DND-41 (cell line): ENCODE measurements around the gene FER1L5.
"Not testable (repeated sequence)": the region's sequence is repeated elsewhere in the genome, so short reads cannot be mapped to it uniquely, and the experiment has no call there.

Experiments
- ATAC-seq: fragments of 200-7000 bp; cut with Tn5 transposase; 3 replicates; pipeline ENCODE4 v1.9.1; 2021; ENCODE audit warnings: low read depth; ENCODE audit not compliant: insufficient read depth
- DNase-seq: peaks from one replicate; pipeline ENCODE4 v3.0.0-alpha.2; 2020
- H2AFZ ChIP-seq: 2 replicates; pipeline ENCODE4 v1.6.0; 2012; ENCODE audit warnings: low read depth, low read length
- H3K27ac ChIP-seq: 2 replicates; pipeline ENCODE4 v1.5.1; 2012; ENCODE audit warnings: low read length, inconsistent platforms
- H3K27me3 ChIP-seq: fragments of 200-600 bp; sonication (generic); 2 replicates; pipeline ENCODE4 v1.6.0; 2012; ENCODE audit warnings: low read length, mild to moderate bottlenecking, inconsistent platforms; ENCODE audit not compliant: insufficient read depth, poor library complexity
- H3K36me3 ChIP-seq: 2 replicates; pipeline ENCODE4 v1.5.1; 2012; ENCODE audit warnings: low read length, inconsistent platforms; ENCODE audit not compliant: insufficient read depth
- H3K4me1 ChIP-seq: 2 replicates; pipeline ENCODE4 v1.5.1; 2012; ENCODE audit warnings: mild to moderate bottlenecking, low read length; ENCODE audit not compliant: insufficient read depth
- H3K4me2 ChIP-seq: 2 replicates; pipeline ENCODE4 v1.6.0; 2012; ENCODE audit warnings: mild to moderate bottlenecking, moderate library complexity, low read length, inconsistent platforms; ENCODE audit not compliant: insufficient read depth
- H3K4me3 ChIP-seq, 2 experiments: fragments of 200-600 bp in 1 of 2; shearing (Covaris generic) in 1 of 2; 2 replicates each; pipeline ENCODE4 v1.5.1; 2012 to 2016; ENCODE audit warnings: inconsistent platforms in 2 of 2, low read length in 2 of 2, mild to moderate bottlenecking in 2 of 2, low read depth in 1 of 2, moderate library complexity in 1 of 2
- H3K79me2 ChIP-seq: 2 replicates; pipeline ENCODE4 v1.6.0; 2012; ENCODE audit warnings: low read length, inconsistent platforms; ENCODE audit not compliant: insufficient read depth
- H3K9ac ChIP-seq: 2 replicates; pipeline ENCODE4 v1.6.0; 2012; ENCODE audit warnings: low read depth, mild to moderate bottlenecking, inconsistent platforms, low read length, moderate library complexity
- H3K9me3 ChIP-seq: 2 replicates; pipeline ENCODE4 v1.5.1; 2012; ENCODE audit warnings: low read length, moderate library complexity, mild to moderate bottlenecking, inconsistent platforms; ENCODE audit not compliant: insufficient read depth, severe bottlenecking
- H4K20me1 ChIP-seq: 2 replicates; pipeline ENCODE4 v1.6.0; 2012; ENCODE audit warnings: low read length; ENCODE audit not compliant: insufficient read depth
- EZH2 ChIP-seq: IDR thresholded peaks from 3 replicates; pipeline ENCODE4 v1.6.1; 2012; ENCODE audit warnings: borderline replicate concordance, low read depth, mild to moderate bottlenecking, moderate library complexity, low read length, inconsistent platforms; ENCODE audit not compliant: severe bottlenecking
- TF ChIP-seq, protein P1 (sequence below): IDR thresholded peaks from 2 replicates; pipeline ENCODE4 v1.5.1; 2012; ENCODE audit warnings: borderline replicate concordance, low read length, moderate library complexity, mild to moderate bottlenecking; ENCODE audit not compliant: poor library complexity, severe bottlenecking; ENCODE audit errors: extremely low read depth

Gene FER1L5

GRCh38 chr2:96649342-96649741 lies 6.8 kb downstream of the FER1L5 start:
- no peaks in the 10 kb centered on the region for H3K36me3 ChIP-seq
- H2AFZ ChIP-seq, result no peak overlapping the region
- no peak for ATAC-seq
- no peaks in the 10 kb centered on the region for H3K4me1 ChIP-seq
- TF ChIP-seq EZH2, result no peak
- TF ChIP-seq, protein P1, sequence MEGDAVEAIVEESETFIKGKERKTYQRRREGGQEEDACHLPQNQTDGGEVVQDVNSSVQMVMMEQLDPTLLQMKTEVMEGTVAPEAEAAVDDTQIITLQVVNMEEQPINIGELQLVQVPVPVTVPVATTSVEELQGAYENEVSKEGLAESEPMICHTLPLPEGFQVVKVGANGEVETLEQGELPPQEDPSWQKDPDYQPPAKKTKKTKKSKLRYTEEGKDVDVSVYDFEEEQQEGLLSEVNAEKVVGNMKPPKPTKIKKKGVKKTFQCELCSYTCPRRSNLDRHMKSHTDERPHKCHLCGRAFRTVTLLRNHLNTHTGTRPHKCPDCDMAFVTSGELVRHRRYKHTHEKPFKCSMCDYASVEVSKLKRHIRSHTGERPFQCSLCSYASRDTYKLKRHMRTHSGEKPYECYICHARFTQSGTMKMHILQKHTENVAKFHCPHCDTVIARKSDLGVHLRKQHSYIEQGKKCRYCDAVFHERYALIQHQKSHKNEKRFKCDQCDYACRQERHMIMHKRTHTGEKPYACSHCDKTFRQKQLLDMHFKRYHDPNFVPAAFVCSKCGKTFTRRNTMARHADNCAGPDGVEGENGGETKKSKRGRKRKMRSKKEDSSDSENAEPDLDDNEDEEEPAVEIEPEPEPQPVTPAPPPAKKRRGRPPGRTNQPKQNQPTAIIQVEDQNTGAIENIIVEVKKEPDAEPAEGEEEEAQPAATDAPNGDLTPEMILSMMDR, result no peak
- no peak overlapping the region for H3K27ac ChIP-seq
- H3K4me3 ChIP-seq, result no peak overlapping the region
- no peaks in the 10 kb centered on the region for H3K27me3 ChIP-seq
- H4K20me1 ChIP-seq, result no peaks in the 10 kb centered on the region
- H3K9ac ChIP-seq, result no peak overlapping the region
- no peak for DNase-seq
- H3K79me2 ChIP-seq, result no peaks in the 10 kb centered on the region
- no peaks in the 10 kb centered on the region for H3K9me3 ChIP-seq
- H3K4me2 ChIP-seq, result no peak overlapping the region

DNA sequence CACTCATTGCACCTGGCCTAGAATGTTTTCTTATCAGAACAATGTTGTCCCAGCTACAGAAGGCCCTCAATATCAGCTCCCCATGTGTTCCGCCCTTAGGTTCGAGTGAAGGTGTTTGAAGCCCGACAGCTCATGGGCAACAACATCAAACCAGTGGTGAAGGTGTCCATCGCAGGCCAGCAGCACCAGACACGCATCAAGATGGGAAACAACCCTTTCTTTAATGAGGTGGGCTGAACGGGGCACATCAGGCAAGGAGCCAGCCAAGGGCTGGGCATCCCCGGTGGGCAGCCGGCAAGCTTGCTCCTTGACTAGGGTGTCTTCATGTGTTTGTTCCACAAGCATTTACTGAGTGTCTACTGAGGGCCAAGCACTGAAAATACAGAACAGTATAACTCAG lies 9.2 kb downstream of the FER1L5 start:
- TF ChIP-seq, protein P1, result no peak
- Histone ChIP-seq H3K9me3 (no peaks in the 10 kb centered on the region), H3K36me3 (no peaks in the 10 kb centered on the region), H3K79me2 (no peaks in the 10 kb centered on the region), H3K4me2 (no peak overlapping the region), H3K4me1 (no peaks in the 10 kb centered on the region), H3K27ac (no peak overlapping the region), H3K9ac (no peak overlapping the region), H2AFZ (no peak overlapping the region), H3K27me3 (no peaks in the 10 kb centered on the region), H4K20me1 (no peaks in the 10 kb centered on the region), H3K4me3 (no peak overlapping the region)
- no peak for ATAC-seq
- no peak for DNase-seq

DNA sequence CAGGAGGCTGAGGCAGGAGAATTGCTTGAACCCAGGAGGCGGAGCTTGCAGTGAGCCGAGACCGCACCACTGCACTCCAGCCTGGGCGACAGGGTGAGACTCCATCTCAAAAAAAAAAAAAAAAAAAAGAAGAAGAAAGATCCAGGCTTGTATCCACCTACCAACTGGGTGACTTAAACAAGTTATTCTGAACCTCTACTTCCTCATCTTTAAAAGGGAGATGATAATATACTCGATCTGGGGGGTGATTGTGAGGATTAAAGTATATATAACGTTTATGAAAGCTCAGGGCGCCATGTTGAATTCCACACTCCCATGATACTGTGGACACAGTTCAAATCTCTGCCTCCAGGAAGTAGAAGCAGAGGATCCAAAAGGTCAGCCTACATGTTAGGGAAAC lies 12.2 kb downstream of the FER1L5 start:
- H3K4me1 ChIP-seq, H3K9me3 ChIP-seq, H3K4me3 ChIP-seq, H2AFZ ChIP-seq, H3K9ac ChIP-seq, H3K27me3 ChIP-seq, H4K20me1 ChIP-seq, DNase-seq, ATAC-seq, H3K4me2 ChIP-seq, H3K79me2 ChIP-seq, H3K27ac ChIP-seq, H3K36me3 ChIP-seq: not testable (repeated sequence)

DNA sequence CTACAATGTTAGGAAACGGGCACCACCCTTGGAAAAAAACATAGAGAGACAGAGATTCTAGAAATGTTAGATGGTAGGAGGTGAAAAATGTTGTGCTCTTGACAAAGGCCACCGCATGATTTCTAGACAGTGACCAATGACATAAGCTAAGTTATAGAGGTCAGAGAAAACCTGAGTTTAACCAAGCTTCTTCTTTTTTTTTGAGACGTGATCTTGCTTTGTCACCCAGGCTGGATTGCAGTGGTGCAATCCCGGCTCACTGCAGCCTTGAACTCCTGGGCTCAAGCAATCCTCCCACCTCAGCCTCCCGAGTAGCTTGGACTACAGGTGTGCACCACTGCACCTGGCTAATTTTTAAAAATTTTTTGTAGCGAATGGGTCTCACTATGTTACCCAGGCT lies 13.0 kb downstream of the FER1L5 start:
- no peaks in the 10 kb centered on the region for H3K36me3 ChIP-seq
- ATAC-seq (no peak), DNase-seq (no peak)
- no peak overlapping the region for H2AFZ ChIP-seq
- H3K4me3 ChIP-seq, result no peak overlapping the region
- H3K79me2 ChIP-seq, result no peaks in the 10 kb centered on the region
- TF ChIP-seq EZH2, result no peak
- TF ChIP-seq, protein P1, result no peak
- H3K9ac ChIP-seq, result no peak overlapping the region
- no peaks in the 10 kb centered on the region for H3K27me3 ChIP-seq
- H3K4me2 ChIP-seq, result no peak overlapping the region
- H3K27ac ChIP-seq, result no peak overlapping the region
- no peaks in the 10 kb centered on the region for H3K9me3 ChIP-seq
- H3K4me1 ChIP-seq, result no peaks in the 10 kb centered on the region
- H4K20me1 ChIP-seq, result no peaks in the 10 kb centered on the region
